Fibroblast of the aortic adventitia (primary cell): ENCODE results near the gene PTGES2. TPM values are rescaled to one million over a fixed set of nuclear protein-coding genes. Genes with fewer than 3 reads are reported as not detected.
A peak's percentile ranks its signal among the peaks of the same experiment; 100 is the strongest.

Experiments
- DNase-seq: peaks from one replicate; pipeline ENCODE4 v3.0.0-alpha.2; 2010; ENCODE audit warnings: low read depth
- H3K4me3 ChIP-seq: 2 replicates; pipeline ENCODE4 v1.5.1; 2011; ENCODE audit warnings: low read depth, mild to moderate bottlenecking, control low read depth, low read length, moderate library complexity
- total RNA-seq: library from RNA; depleted of rRNA; stranded (reverse); fragments of >200 nt; gene quantifications from 2 replicates; pipeline ENCODE4 v1.2.3, GENCODE V29; 2012; ENCODE audit warnings: low replicate concordance
- TF ChIP-seq, protein P1 (sequence below): IDR thresholded peaks from 2 replicates; pipeline ENCODE4 v1.5.1; 2011; ENCODE audit warnings: mild to moderate bottlenecking, low read length, control low read depth, inconsistent platforms; ENCODE audit not compliant: insufficient read depth

The PTGES2 gene
- total RNA-seq: 33.9 and 40.8 TPM in 2 replicates

DNA sequence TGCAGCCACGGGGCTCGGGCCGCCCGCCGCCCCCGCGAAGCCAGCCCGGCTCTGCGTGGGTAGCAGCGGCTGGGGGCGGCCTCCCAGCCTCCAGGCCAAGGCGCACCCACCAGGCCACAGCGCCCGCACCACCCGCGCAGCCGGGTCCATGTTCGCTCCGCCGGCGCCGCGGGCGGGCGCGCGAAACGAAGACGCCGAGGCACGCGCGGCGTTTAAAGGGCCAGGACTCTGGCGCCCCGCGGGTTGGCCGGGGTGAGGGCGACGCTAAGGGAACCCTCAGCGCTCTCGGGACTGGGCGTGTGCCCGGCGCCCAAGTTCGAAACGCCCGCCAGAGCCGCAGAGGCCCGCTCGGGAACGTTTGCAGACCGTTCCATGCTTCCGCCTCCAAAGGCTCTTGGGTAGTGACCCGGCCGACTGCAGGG lies at the start of gene PTGES2:
Gene PTGES2, minus strand, starts transcription at position 162 of the 422 bp plus-strand sequence. Its CDS starts 12 bp downstream, at position 150.
- TF ChIP-seq, protein P1, sequence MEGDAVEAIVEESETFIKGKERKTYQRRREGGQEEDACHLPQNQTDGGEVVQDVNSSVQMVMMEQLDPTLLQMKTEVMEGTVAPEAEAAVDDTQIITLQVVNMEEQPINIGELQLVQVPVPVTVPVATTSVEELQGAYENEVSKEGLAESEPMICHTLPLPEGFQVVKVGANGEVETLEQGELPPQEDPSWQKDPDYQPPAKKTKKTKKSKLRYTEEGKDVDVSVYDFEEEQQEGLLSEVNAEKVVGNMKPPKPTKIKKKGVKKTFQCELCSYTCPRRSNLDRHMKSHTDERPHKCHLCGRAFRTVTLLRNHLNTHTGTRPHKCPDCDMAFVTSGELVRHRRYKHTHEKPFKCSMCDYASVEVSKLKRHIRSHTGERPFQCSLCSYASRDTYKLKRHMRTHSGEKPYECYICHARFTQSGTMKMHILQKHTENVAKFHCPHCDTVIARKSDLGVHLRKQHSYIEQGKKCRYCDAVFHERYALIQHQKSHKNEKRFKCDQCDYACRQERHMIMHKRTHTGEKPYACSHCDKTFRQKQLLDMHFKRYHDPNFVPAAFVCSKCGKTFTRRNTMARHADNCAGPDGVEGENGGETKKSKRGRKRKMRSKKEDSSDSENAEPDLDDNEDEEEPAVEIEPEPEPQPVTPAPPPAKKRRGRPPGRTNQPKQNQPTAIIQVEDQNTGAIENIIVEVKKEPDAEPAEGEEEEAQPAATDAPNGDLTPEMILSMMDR: no peak
- peak within 1 kb of the TSS; percentile 94 for H3K4me3 ChIP-seq

DNA sequence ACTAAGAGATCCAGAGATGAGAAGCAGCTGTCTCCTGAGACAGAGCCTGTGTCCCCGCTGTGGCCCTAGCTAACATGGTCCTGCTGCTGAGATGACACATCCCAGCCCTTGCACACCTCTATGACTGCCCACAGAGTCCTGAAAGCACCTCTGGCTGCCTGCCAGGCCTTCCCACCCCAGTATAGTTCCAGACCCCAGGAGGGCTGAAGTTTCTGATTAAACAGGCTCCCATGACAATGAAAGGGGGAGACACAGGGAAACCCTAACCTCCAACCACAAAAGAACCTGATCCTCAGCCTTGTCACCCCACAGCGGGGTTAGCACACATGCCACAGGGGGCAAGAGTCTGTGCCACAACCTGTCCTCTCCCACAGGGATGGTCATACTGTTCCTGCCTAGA lies 48.2 kb upstream of the PTGES2 start:
- no peak overlapping the region for H3K4me3 ChIP-seq
- no peak for DNase-seq
- TF ChIP-seq, protein P1: no peak

More for the DNA sequence above, at the start of gene PTGES2:
- DNase-seq: peak; percentile 83

DNA sequence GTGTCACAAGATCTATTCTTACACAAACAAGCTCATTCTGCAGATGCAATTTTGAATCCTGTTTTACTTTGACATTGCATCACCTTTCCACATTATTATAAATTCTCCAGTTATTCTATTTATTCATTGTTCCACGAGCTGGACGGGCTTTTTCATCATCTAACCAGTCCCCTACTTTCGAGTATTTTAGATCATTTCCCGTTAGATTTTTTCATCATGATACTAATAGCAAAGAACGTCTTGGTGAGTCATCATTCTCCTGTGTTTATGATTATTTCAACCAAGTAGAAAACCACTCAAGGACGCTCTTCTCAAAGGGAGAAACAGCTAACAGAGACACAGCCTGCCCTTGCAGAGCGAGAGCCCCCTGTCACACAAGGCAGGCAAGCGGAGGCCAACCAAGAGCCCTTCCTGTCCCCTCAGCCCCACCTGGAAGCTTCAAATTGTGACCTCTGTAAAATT lies 47.6 kb upstream of the PTGES2 start:
- no peak overlapping the region for H3K4me3 ChIP-seq
- TF ChIP-seq, protein P1: no peak
- peak; percentile 12 for DNase-seq

DNA sequence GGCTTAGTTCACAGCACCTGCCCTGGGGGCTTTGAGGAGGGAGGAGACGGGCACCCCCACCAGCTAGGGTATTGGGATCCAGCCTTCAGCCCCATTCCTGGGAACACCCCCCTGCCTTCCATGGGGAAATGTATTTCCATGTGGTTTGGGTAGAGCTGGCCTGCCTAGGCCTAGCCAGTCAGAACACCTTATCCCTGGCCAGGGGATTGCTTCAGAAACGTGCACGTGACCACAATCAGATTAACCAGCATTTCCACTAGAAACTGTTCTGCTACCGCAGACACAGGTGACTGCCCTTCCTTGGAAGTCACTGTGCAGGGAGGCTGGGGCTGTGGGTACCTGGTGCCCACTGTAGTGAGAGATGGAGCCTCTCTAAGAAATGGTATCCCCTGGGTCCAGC lies 46.5 kb upstream of the PTGES2 start:
- no peak for DNase-seq
- no peak overlapping the region for H3K4me3 ChIP-seq
- TF ChIP-seq, protein P1: no peak

DNA sequence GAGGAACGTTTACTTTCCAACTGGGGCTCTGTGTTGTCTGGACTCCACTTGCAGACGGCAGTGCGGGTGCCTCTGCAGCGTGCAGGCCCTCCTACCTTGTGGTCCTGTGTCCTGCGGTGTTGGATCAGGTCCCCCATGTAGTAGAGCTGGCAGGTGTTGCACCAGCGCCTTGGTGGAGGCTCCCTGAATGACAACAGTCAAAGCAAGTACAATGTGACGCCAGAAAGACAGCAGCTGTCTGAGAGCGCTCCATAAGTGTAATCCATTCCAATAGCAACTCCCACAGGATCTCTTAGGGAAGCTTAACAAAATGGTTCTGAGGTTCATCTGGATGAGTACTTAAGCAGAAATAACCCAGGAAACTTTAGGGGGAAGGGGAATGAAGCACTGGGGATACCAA lies 42.4 kb upstream of the PTGES2 start:
- TF ChIP-seq, protein P1: no peak
- DNase-seq: no peak
- H3K4me3 ChIP-seq: no peak overlapping the region

DNA sequence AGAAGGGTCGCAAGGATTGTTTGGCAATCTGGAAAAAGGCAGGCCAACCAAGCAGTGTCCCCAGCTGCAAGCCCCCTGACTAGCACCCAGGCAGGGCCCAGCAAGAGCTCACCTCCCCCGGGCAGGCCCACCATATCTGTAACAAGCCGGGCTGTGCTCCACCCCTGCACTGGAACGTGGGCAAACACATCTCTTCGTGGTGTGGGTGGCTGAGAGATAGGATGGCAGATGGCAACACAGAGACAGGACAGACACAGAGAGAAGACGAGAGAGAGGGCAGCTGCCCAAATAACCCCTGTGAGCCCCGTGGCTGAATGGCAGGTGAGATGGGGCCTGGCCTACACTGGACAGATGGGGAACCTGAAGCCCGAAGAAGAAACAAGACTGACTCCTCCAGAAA lies 42.0 kb upstream of the PTGES2 start:
- DNase-seq: no peak
- TF ChIP-seq, protein P1: no peak
- H3K4me3 ChIP-seq: no peak overlapping the region

DNA sequence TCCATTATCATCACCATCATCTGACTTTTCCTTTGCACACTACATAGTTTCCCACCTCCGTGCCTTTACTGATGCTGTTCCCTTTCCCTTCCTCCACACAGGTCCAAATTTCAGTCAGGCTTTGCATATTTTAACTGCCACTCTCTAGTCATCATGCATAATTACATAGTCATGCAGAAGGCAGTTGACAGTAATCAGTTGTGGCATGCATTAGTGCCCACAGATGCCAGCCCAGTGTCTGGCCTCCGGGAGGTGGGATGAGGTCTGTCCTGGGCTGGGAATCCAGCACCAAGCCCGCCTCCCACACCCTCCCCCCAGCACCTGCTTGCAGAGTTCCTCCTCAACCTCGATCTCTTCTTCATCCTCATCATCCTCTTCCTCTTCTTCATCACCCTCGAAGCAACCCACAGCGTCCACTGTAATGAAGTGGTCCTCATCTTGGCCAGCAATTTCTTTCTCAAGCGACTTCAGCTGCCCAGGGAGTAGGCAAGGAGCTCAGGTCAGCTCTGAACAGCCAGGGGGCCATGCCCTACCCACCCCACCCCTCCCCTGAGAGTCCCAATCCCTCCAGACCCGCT lies 41.3 kb upstream of the PTGES2 start:
- no peak overlapping the region for H3K4me3 ChIP-seq
- TF ChIP-seq, protein P1: no peak
- no peak for DNase-seq
